Measurements from ENCODE around the gene TM4SF18. TPM values are rescaled to one million over a fixed set of nuclear protein-coding genes. Genes with fewer than 3 reads are reported as not detected.

The TM4SF18 gene
- total and polyA plus RNA-seq, 2 donors (not counting 1 experiment from before 2014, with no cell fraction given): not detected

GRCh38 chr3:149366941-149367840, 33.8 kb upstream of the TM4SF18 start:
- peaks cover 26% of the 10 kb centered on the region for H3K27me3 Mint-ChIP-seq
- H3K4me1 ChIP-seq (ENCODE audit: control insufficient read depth in 2 of 2, insufficient read depth in 2 of 2, low read length in 2 of 2): no peaks in the 10 kb centered on the region
- 100% methylated on average over 2 of the region's 3 CpGs for WGBS (ENCODE audit: insufficient coverage)
- ChIA-PET CTCF (no interaction called here), POLR2A (no interaction called here)
- DNase-seq (no peak), ATAC-seq (ENCODE audit: low read depth) (no peak)
- H3K4me1 Mint-ChIP-seq: no peaks in the 10 kb centered on the region
- TF ChIP-seq, protein P1, sequence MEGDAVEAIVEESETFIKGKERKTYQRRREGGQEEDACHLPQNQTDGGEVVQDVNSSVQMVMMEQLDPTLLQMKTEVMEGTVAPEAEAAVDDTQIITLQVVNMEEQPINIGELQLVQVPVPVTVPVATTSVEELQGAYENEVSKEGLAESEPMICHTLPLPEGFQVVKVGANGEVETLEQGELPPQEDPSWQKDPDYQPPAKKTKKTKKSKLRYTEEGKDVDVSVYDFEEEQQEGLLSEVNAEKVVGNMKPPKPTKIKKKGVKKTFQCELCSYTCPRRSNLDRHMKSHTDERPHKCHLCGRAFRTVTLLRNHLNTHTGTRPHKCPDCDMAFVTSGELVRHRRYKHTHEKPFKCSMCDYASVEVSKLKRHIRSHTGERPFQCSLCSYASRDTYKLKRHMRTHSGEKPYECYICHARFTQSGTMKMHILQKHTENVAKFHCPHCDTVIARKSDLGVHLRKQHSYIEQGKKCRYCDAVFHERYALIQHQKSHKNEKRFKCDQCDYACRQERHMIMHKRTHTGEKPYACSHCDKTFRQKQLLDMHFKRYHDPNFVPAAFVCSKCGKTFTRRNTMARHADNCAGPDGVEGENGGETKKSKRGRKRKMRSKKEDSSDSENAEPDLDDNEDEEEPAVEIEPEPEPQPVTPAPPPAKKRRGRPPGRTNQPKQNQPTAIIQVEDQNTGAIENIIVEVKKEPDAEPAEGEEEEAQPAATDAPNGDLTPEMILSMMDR (IDR thresholded peaks at IDR 0.05): no peak
- TF ChIP-seq EZH2 (IDR thresholded peaks at IDR 0.05; ENCODE audit: borderline replicate concordance, insufficient read depth, low read depth, low read length, poor library complexity, severe bottlenecking): no peak
- no peak overlapping the region for H3K4me3 Mint-ChIP-seq
- peaks cover 0 to 5% (median 0%) of the 10 kb centered on the region in 4 experiments for H3K27me3 ChIP-seq (replicated peaks in 1 of 4; ENCODE audit: control extremely low read depth in 1 of 4, control insufficient read depth in 3 of 4, insufficient read depth in 4 of 4, low read length in 3 of 4)
- H3K27ac Mint-ChIP-seq: no peak overlapping the region
- intact Hi-C loops (cut with micrococcal nuclease): no loop called here
- H3K4me3 ChIP-seq (ENCODE audit: control extremely low read depth in 1 of 5, extremely low read depth in 1 of 5, insufficient read depth in 1 of 5, low read depth in 2 of 5, low read length in 4 of 5): no peak overlapping the region
- no peak overlapping the region for H2AFZ ChIP-seq (ENCODE audit: insufficient read depth, low read depth, low read length, poor library complexity, severe bottlenecking)
- H3K4me2 ChIP-seq (replicated peaks; ENCODE audit: low read depth, low read length, poor library complexity, severe bottlenecking): no peak overlapping the region
- H3K79me2 ChIP-seq (ENCODE audit: control insufficient read depth, insufficient read depth, low read length): no peaks in the 10 kb centered on the region
- no peaks in the 10 kb centered on the region for H4K20me1 ChIP-seq (ENCODE audit: control insufficient read depth, insufficient read depth, low read length, poor library complexity, severe bottlenecking)
- no peak overlapping the region for H3K9ac ChIP-seq (ENCODE audit: low read length)
- no peaks in the 10 kb centered on the region for H3K9me3 Mint-ChIP-seq (ENCODE audit: insufficient read depth)
- H3K9me3 ChIP-seq (ENCODE audit: control extremely low read depth in 1 of 3, control insufficient read depth in 2 of 3, insufficient read depth in 1 of 3, low read length in 2 of 3): no peaks in the 10 kb centered on the region
- no peak overlapping the region for H3K27ac ChIP-seq (ENCODE audit: low read length in 2 of 2)
- no peaks in the 10 kb centered on the region for H3K36me3 ChIP-seq (replicated peaks in 1 of 2; ENCODE audit: control extremely low read depth in 1 of 2, control insufficient read depth in 1 of 2, extremely low read depth in 1 of 2, insufficient read depth in 2 of 2, low read length in 1 of 2)

DNA sequence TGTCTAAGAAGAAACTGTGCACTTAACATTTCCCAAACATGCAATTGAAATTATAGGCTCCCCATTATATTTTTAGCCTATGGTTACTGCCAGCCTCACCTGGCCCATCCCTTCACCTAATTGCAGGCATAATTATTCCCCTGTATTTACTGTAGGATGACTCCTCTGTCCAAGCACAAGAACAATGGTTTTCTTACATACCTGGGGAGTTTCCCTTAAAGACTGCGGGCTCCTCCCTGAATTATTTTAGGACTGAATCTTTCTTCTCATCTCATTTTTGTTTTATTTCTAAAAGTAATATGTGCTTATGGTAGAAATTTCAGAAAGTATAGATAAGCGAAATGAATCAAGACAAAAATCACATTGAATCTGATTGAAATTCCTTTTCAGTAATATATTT, 32.6 kb upstream of the TM4SF18 start:
- no CpG with 5 or more reads among the region's 2 CpGs for WGBS (ENCODE audit: insufficient coverage)
- Mint-ChIP-seq H3K9me3 (ENCODE audit: insufficient read depth) (no peaks in the 10 kb centered on the region), H3K4me3 (no peak overlapping the region), H3K27ac (no peak overlapping the region), H3K4me1 (no peaks in the 10 kb centered on the region), H3K27me3 (peaks cover 25% of the 10 kb centered on the region)
- CTCF ChIA-PET: no interaction called here
- no peak overlapping the region for H3K4me3 ChIP-seq (ENCODE audit: control extremely low read depth in 1 of 5, extremely low read depth in 1 of 5, insufficient read depth in 1 of 5, low read depth in 2 of 5, low read length in 4 of 5)
- no peak for TF ChIP-seq EZH2 (IDR thresholded peaks at IDR 0.05; ENCODE audit: borderline replicate concordance, insufficient read depth, low read depth, low read length, poor library complexity, severe bottlenecking)
- H3K36me3 ChIP-seq (replicated peaks in 1 of 2; ENCODE audit: control extremely low read depth in 1 of 2, control insufficient read depth in 1 of 2, extremely low read depth in 1 of 2, insufficient read depth in 2 of 2, low read length in 1 of 2): no peaks in the 10 kb centered on the region
- no peaks in the 10 kb centered on the region for H3K4me1 ChIP-seq (ENCODE audit: control insufficient read depth in 2 of 2, insufficient read depth in 2 of 2, low read length in 2 of 2)
- no peaks in the 10 kb centered on the region for H3K79me2 ChIP-seq (ENCODE audit: control insufficient read depth, insufficient read depth, low read length)
- H3K27me3 ChIP-seq (replicated peaks in 1 of 4; ENCODE audit: control extremely low read depth in 1 of 4, control insufficient read depth in 3 of 4, insufficient read depth in 4 of 4, low read length in 3 of 4): peaks cover 0 to 8% (median 3%) of the 10 kb centered on the region in 4 experiments
- no peak overlapping the region for H3K27ac ChIP-seq (ENCODE audit: low read length in 2 of 2)
- ATAC-seq (ENCODE audit: low read depth) (no peak), DNase-seq (no peak)
- POLR2A ChIA-PET: no interaction called here
- H3K9me3 ChIP-seq (ENCODE audit: control extremely low read depth in 1 of 3, control insufficient read depth in 2 of 3, insufficient read depth in 1 of 3, low read length in 2 of 3): no peaks in the 10 kb centered on the region
- no peak overlapping the region for H3K9ac ChIP-seq (ENCODE audit: low read length)
- intact Hi-C loops (cut with micrococcal nuclease): no loop called here
- no peaks in the 10 kb centered on the region for H4K20me1 ChIP-seq (ENCODE audit: control insufficient read depth, insufficient read depth, low read length, poor library complexity, severe bottlenecking)
- H2AFZ ChIP-seq (ENCODE audit: insufficient read depth, low read depth, low read length, poor library complexity, severe bottlenecking): no peak overlapping the region
- H3K4me2 ChIP-seq (replicated peaks; ENCODE audit: low read depth, low read length, poor library complexity, severe bottlenecking): no peak overlapping the region
